Limb (tissue), 2 donors: ENCODE data around the gene SCYGR7.
A peak's percentile ranks its signal among the peaks of the same experiment; 100 is the strongest.
"Not testable (repeated sequence)": the region's sequence is repeated elsewhere in the genome, so short reads cannot be mapped to it uniquely, and the experiment has no call there.

Experiments
- DNase-seq, 2 donors: peaks; one replicate each; pipeline ENCODE4 v3.0.0-alpha.2; 2016; ENCODE audit errors: extremely low spot score in 2 of 2

The SCYGR7 gene

GRCh38 chr2:227728035-227728434, at the start of gene SCYGR7:
TSS of gene SCYGR7 (plus strand) at chr2:227728335. CDS start at chr2:227728335, 0 bp downstream.
- no peak for DNase-seq

- DNase-seq = no peak
These were observed 43.9 kb upstream of the SCYGR7 start for GRCh38 chr2:227684258-227684657.

GRCh38 chr2:227687189-227687588, 40.9 kb upstream of the SCYGR7 start:
- no peak for DNase-seq

GRCh38 chr2:227696990-227697679, 31.0 kb upstream of the SCYGR7 start:
- no peak for DNase-seq

- no peak for DNase-seq
These were observed 26.6 kb upstream of the SCYGR7 start for GRCh38 chr2:227701556-227701955.

- DNase-seq = no peak
These were observed 24.8 kb upstream of the SCYGR7 start for GRCh38 chr2:227703280-227703732.

GRCh38 chr2:227703961-227704360, 24.2 kb upstream of the SCYGR7 start:
- DNase-seq = no peak

- DNase-seq = no peak
These were observed 21.3 kb upstream of the SCYGR7 start for GRCh38 chr2:227706859-227707258.

- no peak for DNase-seq
These were observed 20.7 kb upstream of the SCYGR7 start for GRCh38 chr2:227707390-227707789.

GRCh38 chr2:227710986-227711385, 17.1 kb upstream of the SCYGR7 start:
- no peak for DNase-seq

- DNase-seq = no peak
These were observed 14.8 kb upstream of the SCYGR7 start for GRCh38 chr2:227713291-227713690.

GRCh38 chr2:227716501-227716900, 11.6 kb upstream of the SCYGR7 start:
- DNase-seq = no peak

- DNase-seq = peak; percentile 88 to 91
These were observed 10.2 kb upstream of the SCYGR7 start, which contains the start of gene SLC19A3 for GRCh38 chr2:227717687-227718567. TSS of gene SLC19A3 (minus strand) at chr2:227718028. CDS start at chr2:227702318, 15,710 bp downstream.

GRCh38 chr2:227719641-227720040, 8.5 kb upstream of the SCYGR7 start:
- no peak for DNase-seq

- no peak for DNase-seq
These were observed 7.5 kb upstream of the SCYGR7 start for GRCh38 chr2:227720680-227721079.

- DNase-seq = not testable (repeated sequence)
These were observed 5.3 kb upstream of the SCYGR7 start for GRCh38 chr2:227722821-227723220.

- DNase-seq = no peak
These were observed 3.6 kb upstream of the SCYGR7 start, which contains the start of gene SCYGR6 for GRCh38 chr2:227724394-227725039. TSS of gene SCYGR6 (minus strand) at chr2:227724757. CDS start at chr2:227724757, 0 bp downstream.

GRCh38 chr2:227739351-227739750, 11.2 kb downstream of the SCYGR7 start:
- no peak for DNase-seq

- not testable (repeated sequence) for DNase-seq
These were observed 12.6 kb downstream of the SCYGR7 start for GRCh38 chr2:227740705-227741104.

GRCh38 chr2:227745594-227745993, 17.5 kb downstream of the SCYGR7 start, which contains the start of gene SCYGR8:
TSS of gene SCYGR8 (plus strand) at chr2:227745894. CDS start at chr2:227745894, 0 bp downstream.
- no peak for DNase-seq

- DNase-seq = no peak
These were observed 19.9 kb downstream of the SCYGR7 start for GRCh38 chr2:227748079-227748478.

- DNase-seq = not testable (repeated sequence)
These were observed 28.1 kb downstream of the SCYGR7 start for GRCh38 chr2:227756261-227756660.
